ENCODE results near the gene DDB1. TPM values are rescaled to one million over a fixed set of nuclear protein-coding genes. Genes with fewer than 3 reads are reported as not detected.

DDB1 gene
- total RNA-seq, 2 experiments from 2014 or later: 140 to 147 TPM

DNA sequence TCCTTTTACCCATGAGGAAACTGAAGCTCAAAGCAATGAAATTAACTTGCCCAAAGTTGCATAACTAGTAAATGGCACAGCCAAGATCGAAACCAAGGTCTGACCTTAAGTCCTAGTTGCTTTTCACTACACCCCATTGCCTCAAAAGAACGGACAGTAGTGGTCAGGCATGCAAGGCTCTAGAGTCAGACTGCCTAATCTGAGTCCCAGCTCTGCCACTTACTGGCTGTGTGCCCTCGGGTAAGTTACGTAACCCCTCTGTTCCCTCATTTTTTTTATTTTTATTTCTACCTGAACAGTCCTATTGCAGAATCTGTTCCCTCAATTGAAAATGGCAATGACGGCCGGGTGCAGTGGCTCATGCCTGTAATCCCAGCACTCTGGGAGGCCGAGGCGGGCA lies 19.1 kb upstream of the DDB1 start:
- Mint-ChIP-seq H3K4me3 (no peak overlapping the region), H3K27ac (no peak overlapping the region), H3K27me3 (no peaks in the 10 kb centered on the region), H3K36me3 (ENCODE audit: low read depth) (peaks cover 59% of the 10 kb centered on the region), H3K9me3 (no peaks in the 10 kb centered on the region), H3K4me1 (ENCODE audit: low read depth) (peaks cover 6% of the 10 kb centered on the region)
- DNase-seq (no peak), ATAC-seq (ENCODE audit: poor library complexity) (no peak)
- intact Hi-C loops (cut with DNase I, micrococcal nuclease): no loop called here
- Histone ChIP-seq H3K9me3 (ENCODE audit: control insufficient read depth in 1 of 2, insufficient read depth in 1 of 2, low read length in 2 of 2) (no peaks in the 10 kb centered on the region), H3K36me3 (ENCODE audit: insufficient read depth, low read length) (peaks cover 58% of the 10 kb centered on the region), H3K27ac (ENCODE audit: low read depth in 1 of 2, low read length in 2 of 2) (no peak overlapping the region), H3K4me1 (ENCODE audit: insufficient read depth, low read length) (peaks cover 6% of the 10 kb centered on the region), H3K27me3 (ENCODE audit: control insufficient read depth in 1 of 2, insufficient read depth in 2 of 2, low read length in 2 of 2) (no peaks in the 10 kb centered on the region), H3K4me3 (ENCODE audit: low read length) (no peak overlapping the region)
- ChIA-PET POLR2A (interaction anchor here (1.0 kb wide), 1 partner anchor 19 kb away, joined by 3 read pairs; the partner anchor contains the start of genes DDB1 and TKFC), CTCF (no interaction called here)
- TF ChIP-seq, protein P1, sequence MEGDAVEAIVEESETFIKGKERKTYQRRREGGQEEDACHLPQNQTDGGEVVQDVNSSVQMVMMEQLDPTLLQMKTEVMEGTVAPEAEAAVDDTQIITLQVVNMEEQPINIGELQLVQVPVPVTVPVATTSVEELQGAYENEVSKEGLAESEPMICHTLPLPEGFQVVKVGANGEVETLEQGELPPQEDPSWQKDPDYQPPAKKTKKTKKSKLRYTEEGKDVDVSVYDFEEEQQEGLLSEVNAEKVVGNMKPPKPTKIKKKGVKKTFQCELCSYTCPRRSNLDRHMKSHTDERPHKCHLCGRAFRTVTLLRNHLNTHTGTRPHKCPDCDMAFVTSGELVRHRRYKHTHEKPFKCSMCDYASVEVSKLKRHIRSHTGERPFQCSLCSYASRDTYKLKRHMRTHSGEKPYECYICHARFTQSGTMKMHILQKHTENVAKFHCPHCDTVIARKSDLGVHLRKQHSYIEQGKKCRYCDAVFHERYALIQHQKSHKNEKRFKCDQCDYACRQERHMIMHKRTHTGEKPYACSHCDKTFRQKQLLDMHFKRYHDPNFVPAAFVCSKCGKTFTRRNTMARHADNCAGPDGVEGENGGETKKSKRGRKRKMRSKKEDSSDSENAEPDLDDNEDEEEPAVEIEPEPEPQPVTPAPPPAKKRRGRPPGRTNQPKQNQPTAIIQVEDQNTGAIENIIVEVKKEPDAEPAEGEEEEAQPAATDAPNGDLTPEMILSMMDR (IDR thresholded peaks at IDR 0.05): no peak

DNA sequence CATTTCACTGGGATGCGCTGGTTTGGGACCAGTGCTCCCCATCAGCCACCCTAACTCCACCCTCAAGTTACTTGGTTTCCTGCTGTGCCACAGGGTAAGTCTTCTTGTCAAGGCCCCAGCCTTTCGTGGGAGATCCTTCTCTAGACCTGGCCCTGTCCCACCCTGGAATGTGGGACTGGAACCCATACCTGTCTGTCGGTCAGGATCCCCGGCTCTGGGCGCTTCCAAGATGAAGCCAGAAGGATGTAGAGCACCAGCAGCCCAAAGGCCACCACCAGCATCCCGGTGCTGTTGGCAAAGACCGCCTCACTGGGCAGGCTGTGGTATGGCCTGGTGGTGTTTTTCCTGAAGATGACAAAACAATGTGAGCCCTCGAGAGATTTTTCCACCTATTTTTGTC lies 17.9 kb upstream of the DDB1 start:
- Mint-ChIP-seq H3K27ac (no peak overlapping the region), H3K4me3 (no peak overlapping the region), H3K4me1 (ENCODE audit: low read depth) (no peaks in the 10 kb centered on the region), H3K27me3 (no peaks in the 10 kb centered on the region), H3K9me3 (no peaks in the 10 kb centered on the region), H3K36me3 (ENCODE audit: low read depth) (peaks cover 57% of the 10 kb centered on the region)
- H3K36me3 ChIP-seq (ENCODE audit: insufficient read depth, low read length): peaks cover 61% of the 10 kb centered on the region
- no peaks in the 10 kb centered on the region for H3K4me1 ChIP-seq (ENCODE audit: insufficient read depth, low read length)
- TF ChIP-seq, protein P1 (IDR thresholded peaks at IDR 0.05): no peak
- DNase-seq (no peak), ATAC-seq (ENCODE audit: poor library complexity) (no peak)
- no peak overlapping the region for H3K27ac ChIP-seq (ENCODE audit: low read depth in 1 of 2, low read length in 2 of 2)
- ChIA-PET POLR2A (no interaction called here), CTCF (no interaction called here)
- no peaks in the 10 kb centered on the region for H3K9me3 ChIP-seq (ENCODE audit: control insufficient read depth in 1 of 2, insufficient read depth in 1 of 2, low read length in 2 of 2)
- no peak overlapping the region for H3K4me3 ChIP-seq (ENCODE audit: low read length)
- no peaks in the 10 kb centered on the region for H3K27me3 ChIP-seq (ENCODE audit: control insufficient read depth in 1 of 2, insufficient read depth in 2 of 2, low read length in 2 of 2)
- intact Hi-C loops (cut with DNase I, micrococcal nuclease): no loop called here

DNA sequence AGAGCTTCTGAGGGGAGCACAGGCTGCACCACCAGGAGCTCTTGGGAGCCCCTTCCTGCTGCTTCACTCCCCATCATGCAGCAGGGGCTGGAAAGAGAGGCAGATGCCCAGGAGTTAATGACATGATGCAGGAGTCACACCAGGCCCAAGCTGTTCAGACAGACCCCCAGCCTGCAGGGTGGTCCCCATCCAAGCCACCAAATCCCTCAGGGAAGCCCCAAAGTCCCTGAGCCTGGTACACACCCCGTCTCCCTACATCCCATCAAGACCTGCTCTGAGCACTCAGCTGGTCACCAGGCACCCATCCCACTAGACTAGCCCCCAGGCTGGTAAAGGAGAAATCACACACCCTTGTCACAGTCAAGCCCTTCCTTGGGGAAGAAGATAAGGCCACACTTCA lies 17.4 kb upstream of the DDB1 start:
- Mint-ChIP-seq H3K4me3 (no peak overlapping the region), H3K36me3 (ENCODE audit: low read depth) (peaks cover 57% of the 10 kb centered on the region), H3K4me1 (ENCODE audit: low read depth) (no peaks in the 10 kb centered on the region), H3K9me3 (no peaks in the 10 kb centered on the region), H3K27ac (no peak overlapping the region), H3K27me3 (no peaks in the 10 kb centered on the region)
- Histone ChIP-seq H3K4me1 (ENCODE audit: insufficient read depth, low read length) (no peaks in the 10 kb centered on the region), H3K36me3 (ENCODE audit: insufficient read depth, low read length) (peaks cover 59% of the 10 kb centered on the region), H3K4me3 (ENCODE audit: low read length) (no peak overlapping the region), H3K27me3 (ENCODE audit: control insufficient read depth in 1 of 2, insufficient read depth in 2 of 2, low read length in 2 of 2) (no peaks in the 10 kb centered on the region), H3K27ac (ENCODE audit: low read depth in 1 of 2, low read length in 2 of 2) (no peak overlapping the region), H3K9me3 (ENCODE audit: control insufficient read depth in 1 of 2, insufficient read depth in 1 of 2, low read length in 2 of 2) (no peaks in the 10 kb centered on the region)
- CTCF ChIA-PET: no interaction called here
- intact Hi-C loops (cut with DNase I, micrococcal nuclease): no loop called here
- no peak for ATAC-seq (ENCODE audit: poor library complexity)
- POLR2A ChIA-PET: no interaction called here
- TF ChIP-seq, protein P1 (IDR thresholded peaks at IDR 0.05): no peak
- DNase-seq: no peak

Data from CD4-positive, alpha-beta T cell (primary cell).